WTC11 (cell line): ENCODE results near the gene NCF4. TPM values are rescaled to one million over a fixed set of nuclear protein-coding genes. Genes with fewer than 3 reads are reported as not detected.

Experiments
- ATAC-seq: fragments of 200-7000 bp; cut with Tn5 transposase; 2 replicates; pipeline ENCODE4 v1.10.0; 2021; ENCODE audit warnings: mild to moderate bottlenecking, moderate library complexity
- CTCF ChIA-PET: fragments of 300-600 bp; sonication (Branson Sonifier 250); formaldehyde crosslinking; loops from one replicate; lab custom pipeline; 2021; ENCODE audit warnings: antibody characterized with exemption; lab: Charles Lee
- POLR2A ChIA-PET: fragments of 350-600 bp; sonication (Branson Sonifier 250); formaldehyde crosslinking; loops from one replicate; lab custom pipeline; 2021; ENCODE audit warnings: antibody characterized with exemption; lab: Charles Lee
- DNase-seq: peaks from one replicate; pipeline ENCODE4 v3.0.0; 2021; ENCODE audit warnings: low spot score
- H3K27ac Mint-ChIP-seq: 2 replicates; pipeline ENCODE4 v1.8.0; 2021; ENCODE audit warnings: mixed read lengths
- H3K27me3 Mint-ChIP-seq: 2 replicates; pipeline ENCODE4 v1.8.0; 2021; ENCODE audit warnings: low read depth, mild to moderate bottlenecking, moderate library complexity, mixed read lengths
- H3K36me3 Mint-ChIP-seq: 2 replicates; pipeline ENCODE4 v1.8.0; 2021; ENCODE audit warnings: mixed read lengths
- H3K4me1 Mint-ChIP-seq: 2 replicates; pipeline ENCODE4 v1.8.0; 2022; ENCODE audit warnings: mixed read lengths
- H3K4me3 Mint-ChIP-seq: 2 replicates; pipeline ENCODE4 v1.8.0; 2021; ENCODE audit warnings: mild to moderate bottlenecking, moderate library complexity, mixed read lengths
- H3K9me3 Mint-ChIP-seq: 2 replicates; pipeline ENCODE4 v1.8.0; 2021; ENCODE audit warnings: mixed read lengths
- CDX4 ChIP-seq: fragments of 250-450 bp; sonication (Bioruptor Pico); IDR thresholded peaks from 2 replicates; pipeline ENCODE4 v1.9.0; 2021; ENCODE audit warnings: moderate library complexity, mild to moderate bottlenecking, inconsistent platforms, borderline replicate concordance
- E2F4 ChIP-seq: sonication (generic); formaldehyde crosslinking; IDR thresholded peaks from 2 replicates; pipeline ENCODE4 v1.8.1; 2022; ENCODE audit warnings: low read depth, mild to moderate bottlenecking, moderate library complexity, missing genetic modification reagents, borderline replicate concordance
- FOXP1 ChIP-seq: sonication (generic); formaldehyde crosslinking; IDR thresholded peaks from 2 replicates; pipeline ENCODE4 v1.8.0; 2022; ENCODE audit warnings: missing genetic modification reagents, mild to moderate bottlenecking, moderate library complexity, borderline replicate concordance
- NR2C2 ChIP-seq: sonication (generic); formaldehyde crosslinking; IDR thresholded peaks from 2 replicates; pipeline ENCODE4 v1.8.0; 2022; ENCODE audit warnings: mild to moderate bottlenecking, missing genetic modification reagents
- PREB ChIP-seq: sonication (generic); formaldehyde crosslinking; IDR thresholded peaks from 2 replicates; pipeline ENCODE4 v1.8.1; 2022; ENCODE audit warnings: mild to moderate bottlenecking, missing genetic modification reagents, moderate library complexity, borderline replicate concordance
- PRRX2 ChIP-seq: fragments of 250-450 bp; sonication (Bioruptor Pico); IDR thresholded peaks from 2 replicates; pipeline ENCODE4 v1.8.0; 2021; ENCODE audit warnings: mild to moderate bottlenecking
- RORB ChIP-seq: fragments of 250-450 bp; sonication (Bioruptor Pico); IDR thresholded peaks from 2 replicates; pipeline ENCODE4 v1.9.0; 2021; ENCODE audit warnings: mild to moderate bottlenecking
- SMAD3 ChIP-seq: sonication (generic); formaldehyde crosslinking; IDR thresholded peaks from 2 replicates; pipeline ENCODE4 v1.8.0; 2022; ENCODE audit warnings: missing genetic modification reagents, mild to moderate bottlenecking, borderline replicate concordance
- STAT6 ChIP-seq: sonication (generic); formaldehyde crosslinking; conservative IDR thresholded peaks from 2 replicates; pipeline ENCODE4 v1.8.1; 2023; ENCODE audit warnings: mild to moderate bottlenecking, low read depth, missing genetic modification reagents, moderate library complexity
- TCF7 ChIP-seq: sonication (generic); formaldehyde crosslinking; IDR thresholded peaks from 2 replicates; pipeline ENCODE4 v1.8.0; 2022; ENCODE audit warnings: mild to moderate bottlenecking, low read depth, missing genetic modification reagents, moderate library complexity
- ZNF263 ChIP-seq: sonication (generic); formaldehyde crosslinking; IDR thresholded peaks from 2 replicates; pipeline ENCODE4 v1.8.1; 2022; ENCODE audit warnings: low read depth, mild to moderate bottlenecking, moderate library complexity, missing genetic modification reagents
- ZNF317 ChIP-seq: sonication (generic); formaldehyde crosslinking; IDR thresholded peaks from 2 replicates; pipeline ENCODE4 v1.8.1; 2023; ENCODE audit warnings: low read depth, mild to moderate bottlenecking, moderate library complexity, missing genetic modification reagents, borderline replicate concordance
- total RNA-seq: library from RNA; stranded (reverse); gene quantifications from 3 replicates; pipeline ENCODE4 v1.2.3, GENCODE V29; 2021
- TF ChIP-seq, protein P1 (sequence below): sonication (generic); formaldehyde crosslinking; IDR thresholded peaks from 2 replicates; pipeline ENCODE4 v1.8.1; 2023; ENCODE audit warnings: mild to moderate bottlenecking, missing genetic modification reagents
- TF ChIP-seq, protein P2 (sequence below): sonication (generic); formaldehyde crosslinking; IDR thresholded peaks from 2 replicates; pipeline ENCODE4 v1.8.0; 2022; ENCODE audit warnings: missing genetic modification reagents

NCF4 gene
- total RNA-seq, 1 experiment from 2014 or later = not detected

DNA sequence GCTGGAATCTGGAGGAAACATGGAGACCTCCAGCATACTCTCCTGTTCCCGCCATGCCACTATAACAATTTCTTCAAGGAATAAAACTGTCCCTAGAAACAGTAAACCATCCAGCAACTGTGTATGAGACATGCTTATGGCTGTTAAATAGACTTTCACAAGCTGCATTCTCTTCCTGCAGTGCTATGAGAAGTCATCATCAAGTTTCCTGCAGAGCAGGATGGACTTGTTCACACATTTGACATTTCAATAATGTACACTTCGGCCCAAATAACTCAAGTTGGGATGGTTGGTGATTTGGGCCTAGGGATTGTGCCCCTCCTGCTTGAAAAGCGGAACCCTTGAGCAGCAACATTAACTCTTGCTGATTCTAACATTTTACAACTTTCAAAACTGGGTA, 32.5 kb downstream of the NCF4 start (continued):
- TF ChIP-seq, protein P1, sequence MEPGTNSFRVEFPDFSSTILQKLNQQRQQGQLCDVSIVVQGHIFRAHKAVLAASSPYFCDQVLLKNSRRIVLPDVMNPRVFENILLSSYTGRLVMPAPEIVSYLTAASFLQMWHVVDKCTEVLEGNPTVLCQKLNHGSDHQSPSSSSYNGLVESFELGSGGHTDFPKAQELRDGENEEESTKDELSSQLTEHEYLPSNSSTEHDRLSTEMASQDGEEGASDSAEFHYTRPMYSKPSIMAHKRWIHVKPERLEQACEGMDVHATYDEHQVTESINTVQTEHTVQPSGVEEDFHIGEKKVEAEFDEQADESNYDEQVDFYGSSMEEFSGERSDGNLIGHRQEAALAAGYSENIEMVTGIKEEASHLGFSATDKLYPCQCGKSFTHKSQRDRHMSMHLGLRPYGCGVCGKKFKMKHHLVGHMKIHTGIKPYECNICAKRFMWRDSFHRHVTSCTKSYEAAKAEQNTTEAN = no peak
- no peak for TF ChIP-seq RORB (CRISPR knock-in tag)
- TF ChIP-seq SMAD3 = no peak
- no peak for TF ChIP-seq E2F4 (CRISPR knock-in tag)
- no peak for TF ChIP-seq PRRX2 (CRISPR knock-in tag)
- no peak for TF ChIP-seq ZNF317 (CRISPR knock-in tag)
- no peak for TF ChIP-seq STAT6 (CRISPR knock-in tag)
- no peak for TF ChIP-seq CDX4 (CRISPR knock-in tag)

DNA sequence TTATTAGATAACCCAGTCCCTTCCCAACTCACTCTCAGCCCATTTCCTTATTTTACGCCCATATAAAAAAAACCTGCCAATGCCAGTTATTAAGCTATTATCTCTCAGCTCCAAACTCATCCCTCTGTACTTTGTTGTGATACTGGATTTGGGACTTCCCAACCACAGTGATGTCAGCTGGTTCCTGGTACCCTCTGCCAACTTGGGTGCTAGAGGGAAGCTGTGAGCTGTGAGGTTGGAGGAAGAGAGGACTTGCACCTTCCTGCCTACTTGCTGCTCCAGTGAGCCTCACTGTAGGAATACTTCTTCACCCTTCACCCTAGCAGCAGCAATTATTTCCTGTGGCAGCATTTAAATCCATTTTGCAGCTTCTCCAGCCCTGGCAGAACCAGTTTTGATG, 33.5 kb downstream of the NCF4 start:
- CTCF ChIA-PET = interaction anchor here (1.0 kb wide), 1 partner anchor 38 kb away, joined by 3 read pairs; no protein-coding TSS in a partner anchor
- peaks cover 37% of the 10 kb centered on the region for H3K27me3 Mint-ChIP-seq

More for the DNA sequence above, 33.5 kb downstream of the NCF4 start:
- H3K4me1 Mint-ChIP-seq = peaks cover 5% of the 10 kb centered on the region; the same call in 1 of the 2 replicates
- H3K27ac Mint-ChIP-seq = no peak overlapping the region
- H3K9me3 Mint-ChIP-seq = peaks cover 26% of the 10 kb centered on the region
- H3K4me3 Mint-ChIP-seq = no peak overlapping the region
- H3K36me3 Mint-ChIP-seq = peaks cover 18% of the 10 kb centered on the region
- TF ChIP-seq, protein P2, sequence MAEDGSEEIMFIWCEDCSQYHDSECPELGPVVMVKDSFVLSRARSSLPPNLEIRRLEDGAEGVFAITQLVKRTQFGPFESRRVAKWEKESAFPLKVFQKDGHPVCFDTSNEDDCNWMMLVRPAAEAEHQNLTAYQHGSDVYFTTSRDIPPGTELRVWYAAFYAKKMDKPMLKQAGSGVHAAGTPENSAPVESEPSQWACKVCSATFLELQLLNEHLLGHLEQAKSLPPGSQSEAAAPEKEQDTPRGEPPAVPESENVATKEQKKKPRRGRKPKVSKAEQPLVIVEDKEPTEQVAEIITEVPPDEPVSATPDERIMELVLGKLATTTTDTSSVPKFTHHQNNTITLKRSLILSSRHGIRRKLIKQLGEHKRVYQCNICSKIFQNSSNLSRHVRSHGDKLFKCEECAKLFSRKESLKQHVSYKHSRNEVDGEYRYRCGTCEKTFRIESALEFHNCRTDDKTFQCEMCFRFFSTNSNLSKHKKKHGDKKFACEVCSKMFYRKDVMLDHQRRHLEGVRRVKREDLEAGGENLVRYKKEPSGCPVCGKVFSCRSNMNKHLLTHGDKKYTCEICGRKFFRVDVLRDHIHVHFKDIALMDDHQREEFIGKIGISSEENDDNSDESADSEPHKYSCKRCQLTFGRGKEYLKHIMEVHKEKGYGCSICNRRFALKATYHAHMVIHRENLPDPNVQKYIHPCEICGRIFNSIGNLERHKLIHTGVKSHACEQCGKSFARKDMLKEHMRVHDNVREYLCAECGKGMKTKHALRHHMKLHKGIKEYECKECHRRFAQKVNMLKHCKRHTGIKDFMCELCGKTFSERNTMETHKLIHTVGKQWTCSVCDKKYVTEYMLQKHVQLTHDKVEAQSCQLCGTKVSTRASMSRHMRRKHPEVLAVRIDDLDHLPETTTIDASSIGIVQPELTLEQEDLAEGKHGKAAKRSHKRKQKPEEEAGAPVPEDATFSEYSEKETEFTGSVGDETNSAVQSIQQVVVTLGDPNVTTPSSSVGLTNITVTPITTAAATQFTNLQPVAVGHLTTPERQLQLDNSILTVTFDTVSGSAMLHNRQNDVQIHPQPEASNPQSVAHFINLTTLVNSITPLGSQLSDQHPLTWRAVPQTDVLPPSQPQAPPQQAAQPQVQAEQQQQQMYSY (CRISPR knock-in tag) = no peak
- TF ChIP-seq FOXP1 (CRISPR knock-in tag) = no peak
- TF ChIP-seq TCF7 (CRISPR knock-in tag) = no peak
- no peak for TF ChIP-seq PREB (CRISPR knock-in tag)
- no peak for TF ChIP-seq NR2C2 (CRISPR knock-in tag)
- no peak for TF ChIP-seq ZNF263
- POLR2A ChIA-PET = no interaction called here
- DNase-seq (no peak), ATAC-seq (no peak)
